OCI-LY7 (cell line): ENCODE results near the gene IRX5. TPM values are rescaled to one million over a fixed set of nuclear protein-coding genes. Genes with fewer than 3 reads are reported as not detected.
A peak's percentile ranks its signal among the peaks of the same experiment; 100 is the strongest.

Experiments used
- BruUV-seq: library from RNA; stranded (reverse); fragments of 400-500 nt; replicated peaks from 2 replicates; lab custom pipeline; 2021; lab: Mats Ljungman, UMichigan
- CTCF ChIA-PET: fragments of 300-600 bp; sonication (Branson Sonifier 250); formaldehyde crosslinking; loops from one replicate; lab custom pipeline; 2022; ENCODE audit warnings: antibody characterized with exemption; ENCODE audit not compliant: unreplicated experiment; lab: Charles Lee
- POLR2A ChIA-PET: fragments of 300-600 bp; sonication (Branson Sonifier 250); formaldehyde crosslinking; loops from one replicate; lab custom pipeline; 2022; ENCODE audit warnings: antibody characterized with exemption; lab: Charles Lee
- DNase-seq: peaks from one replicate; pipeline ENCODE4 v3.0.0-alpha.2; 2015; ENCODE audit warnings: low spot score
- H2AFZ ChIP-seq: fragments of 200-600 bp; sonication (generic), shearing (Covaris generic); 2 replicates; pipeline ENCODE4 v1.6.1; 2014; ENCODE audit warnings: mild to moderate bottlenecking, antibody characterized with exemption, low read length, moderate library complexity
- H3K27ac ChIP-seq: fragments of 200-600 bp; sonication (generic); 2 replicates; pipeline ENCODE4 v1.5.1; 2014; ENCODE audit warnings: mixed run types, low read depth, mild to moderate bottlenecking, moderate library complexity, low read length, inconsistent platforms; ENCODE audit not compliant: poor library complexity, severe bottlenecking
- H3K36me3 ChIP-seq: fragments of 200-600 bp; sonication (generic); 2 replicates; pipeline ENCODE4 v1.6.1; 2014; ENCODE audit warnings: mild to moderate bottlenecking, antibody characterized with exemption, low read length, moderate library complexity, mixed read lengths; ENCODE audit not compliant: insufficient read depth
- H3K4me1 ChIP-seq: fragments of 200-600 bp; sonication (generic); 2 replicates; pipeline ENCODE4 v1.5.1; 2014; ENCODE audit warnings: mild to moderate bottlenecking, low read length; ENCODE audit not compliant: insufficient read depth, poor library complexity, severe bottlenecking
- H3K4me2 ChIP-seq: fragments of 200-600 bp; sonication (generic); 2 replicates; pipeline ENCODE4 v1.6.1; 2014; ENCODE audit warnings: mild to moderate bottlenecking, low read length
- H3K4me3 ChIP-seq: fragments of 200-600 bp; sonication (generic); 2 replicates; pipeline ENCODE4 v1.5.1; 2014; ENCODE audit warnings: mild to moderate bottlenecking, low read depth, low read length; ENCODE audit not compliant: poor library complexity, severe bottlenecking
- H3K79me2 ChIP-seq: fragments of 200-600 bp; sonication (generic); 2 replicates; pipeline ENCODE4 v1.6.1; 2016; ENCODE audit warnings: low read depth, mild to moderate bottlenecking, low read length, moderate library complexity, mixed read lengths; ENCODE audit not compliant: insufficient read depth
- H3K9me2 ChIP-seq: fragments of 200-600 bp; sonication (generic); 2 replicates; pipeline ENCODE4 v1.6.1; 2016; ENCODE audit warnings: mild to moderate bottlenecking, low read length, mixed read lengths; ENCODE audit not compliant: insufficient read depth
- H3K9me3 ChIP-seq: fragments of 200-600 bp; sonication (generic); 2 replicates; pipeline ENCODE4 v1.6.1; 2014; ENCODE audit warnings: mild to moderate bottlenecking, mixed run types, low read length, mixed read lengths
- H4K20me1 ChIP-seq: fragments of 200-600 bp; sonication (generic); 2 replicates; pipeline ENCODE4 v1.6.1; 2014; ENCODE audit warnings: mild to moderate bottlenecking, antibody characterized with exemption, low read length, moderate library complexity, mixed read lengths; ENCODE audit not compliant: insufficient read depth
- EZH2phosphoT487 ChIP-seq: fragments of 200-600 bp; sonication (generic); IDR thresholded peaks from 2 replicates; pipeline ENCODE4 v1.6.1; 2018; ENCODE audit warnings: low read depth, borderline replicate concordance, mild to moderate bottlenecking, mixed run types, antibody characterized with exemption, low read length, moderate library complexity, mixed read lengths
- intact Hi-C: fragments of 100-400 bp; cut with micrococcal nuclease; formaldehyde crosslinking; loops from one replicate; pipeline ENCODE4 v1.10.0; 2022; ENCODE audit not compliant: unreplicated experiment
- total RNA-seq, 2 experiments: library from RNA; depleted of rRNA in 1 of 2; stranded (reverse); fragments of >200 nt in 1 of 2; shearing (Covaris generic) in 1 of 2; gene quantifications; 2 replicates each; pipeline ENCODE4 v1.2.3, GENCODE V29; 2014 to 2022
- TF ChIP-seq, protein P1 (sequence below): fragments of 200-600 bp; sonication (generic); conservative IDR thresholded peaks from 2 replicates; pipeline ENCODE4 v1.5.1; 2014; ENCODE audit warnings: mild to moderate bottlenecking, antibody characterized with exemption, low read length, moderate library complexity, mixed read lengths

Gene IRX5
- total RNA-seq, 2 experiments from 2014 or later = 5.1 to 5.9 TPM

- ChIA-PET CTCF (no interaction called here), POLR2A (interaction anchor here (0.5 to 5.4 kb wide), 8 partner anchors 8 to 1823 kb away, joined by 3 to 48 read pairs (median 4); no protein-coding TSS in a partner anchor)
- no TSS peak for BruUV-seq
- no peak overlapping the region for H3K4me3 ChIP-seq
- intact Hi-C loops = loop anchor here (10.0 kb wide), 1 partner anchor 1859 kb away; no protein-coding TSS in a partner anchor
- no peak for DNase-seq
- no peak overlapping the region for H3K27ac ChIP-seq
- no peak overlapping the region for H3K4me2 ChIP-seq
- TF ChIP-seq EZH2phosphoT487 = no peak
- TF ChIP-seq, protein P1, sequence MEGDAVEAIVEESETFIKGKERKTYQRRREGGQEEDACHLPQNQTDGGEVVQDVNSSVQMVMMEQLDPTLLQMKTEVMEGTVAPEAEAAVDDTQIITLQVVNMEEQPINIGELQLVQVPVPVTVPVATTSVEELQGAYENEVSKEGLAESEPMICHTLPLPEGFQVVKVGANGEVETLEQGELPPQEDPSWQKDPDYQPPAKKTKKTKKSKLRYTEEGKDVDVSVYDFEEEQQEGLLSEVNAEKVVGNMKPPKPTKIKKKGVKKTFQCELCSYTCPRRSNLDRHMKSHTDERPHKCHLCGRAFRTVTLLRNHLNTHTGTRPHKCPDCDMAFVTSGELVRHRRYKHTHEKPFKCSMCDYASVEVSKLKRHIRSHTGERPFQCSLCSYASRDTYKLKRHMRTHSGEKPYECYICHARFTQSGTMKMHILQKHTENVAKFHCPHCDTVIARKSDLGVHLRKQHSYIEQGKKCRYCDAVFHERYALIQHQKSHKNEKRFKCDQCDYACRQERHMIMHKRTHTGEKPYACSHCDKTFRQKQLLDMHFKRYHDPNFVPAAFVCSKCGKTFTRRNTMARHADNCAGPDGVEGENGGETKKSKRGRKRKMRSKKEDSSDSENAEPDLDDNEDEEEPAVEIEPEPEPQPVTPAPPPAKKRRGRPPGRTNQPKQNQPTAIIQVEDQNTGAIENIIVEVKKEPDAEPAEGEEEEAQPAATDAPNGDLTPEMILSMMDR = no peak
- no peak overlapping the region for H2AFZ ChIP-seq
- peaks cover 50% of the 10 kb centered on the region for H3K36me3 ChIP-seq
- no peaks in the 10 kb centered on the region for H3K9me2 ChIP-seq
- peaks cover 27% of the 10 kb centered on the region for H4K20me1 ChIP-seq
- H3K79me2 ChIP-seq = peaks cover 91% of the 10 kb centered on the region
- no peaks in the 10 kb centered on the region for H3K9me3 ChIP-seq
- H3K4me1 ChIP-seq = peaks cover 54% of the 10 kb centered on the region
Measured at GRCh38 chr16:54923988-54924387, 6.7 kb upstream of the IRX5 start.

DNA sequence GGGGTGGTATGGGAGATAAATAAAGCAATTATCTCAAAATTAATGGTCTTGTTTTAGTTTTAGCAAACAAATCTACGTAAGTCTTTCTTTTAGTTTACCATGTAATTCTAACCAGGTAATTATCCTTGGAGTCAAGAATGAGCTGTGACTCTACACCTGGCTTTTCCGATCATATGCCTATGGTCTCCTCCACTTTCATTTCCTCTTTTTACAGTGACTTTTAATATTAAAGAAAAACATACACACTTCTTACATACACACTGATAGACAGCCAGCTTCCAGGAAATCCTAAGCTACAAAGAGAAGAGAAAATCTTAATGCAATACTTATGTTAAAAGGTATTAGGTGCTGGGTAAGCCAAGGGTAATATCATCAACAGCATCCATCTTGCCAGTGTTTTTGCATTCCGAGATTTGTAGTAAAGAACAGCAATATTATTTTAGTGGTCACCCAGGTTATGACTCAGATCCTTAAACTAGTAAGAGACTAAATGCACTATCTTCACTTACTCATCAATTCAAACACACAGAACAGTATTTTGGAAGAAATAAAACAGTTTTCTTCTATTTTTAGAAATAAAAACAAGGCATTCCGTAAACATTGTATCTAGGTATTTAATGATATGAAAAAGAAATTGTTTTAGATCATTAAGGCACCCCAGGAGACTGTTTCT is 4.4 kb upstream of the IRX5 start:
- ChIA-PET POLR2A (interaction anchor here (0.7 to 5.4 kb wide), 5 partner anchors 10 to 29 kb away, joined by 3 to 48 read pairs (median 5); no protein-coding TSS in a partner anchor), CTCF (no interaction called here)
- DNase-seq = peak; percentile 70
- peaks cover 67% of the 10 kb centered on the region for H3K79me2 ChIP-seq
- H2AFZ ChIP-seq = no peak overlapping the region
- peak overlapping the region; percentile 91 for H3K4me3 ChIP-seq
- H3K9me2 ChIP-seq = no peaks in the 10 kb centered on the region
- peaks cover 54% of the 10 kb centered on the region for H3K4me1 ChIP-seq
- H3K4me2 ChIP-seq = peak overlapping the region; percentile 76
- intact Hi-C loops = loop anchor here (5.0 to 10.0 kb wide), 3 partner anchors 109 to 1862 kb away; partner anchors contain the start of genes FTO and RPGRIP1L
- H3K9me3 ChIP-seq = no peaks in the 10 kb centered on the region
- TF ChIP-seq, protein P1 = no peak
- no peak for TF ChIP-seq EZH2phosphoT487
- H3K36me3 ChIP-seq = peaks cover 29% of the 10 kb centered on the region
- TSS peak; percentile 95 for BruUV-seq
- H3K27ac ChIP-seq = peak overlapping the region; percentile 80
- peaks cover 27% of the 10 kb centered on the region for H4K20me1 ChIP-seq
